ENCODE results near the gene ABCD3.
A peak's percentile ranks its signal among the peaks of the same experiment; 100 is the strongest.

ABCD3 gene

DNA sequence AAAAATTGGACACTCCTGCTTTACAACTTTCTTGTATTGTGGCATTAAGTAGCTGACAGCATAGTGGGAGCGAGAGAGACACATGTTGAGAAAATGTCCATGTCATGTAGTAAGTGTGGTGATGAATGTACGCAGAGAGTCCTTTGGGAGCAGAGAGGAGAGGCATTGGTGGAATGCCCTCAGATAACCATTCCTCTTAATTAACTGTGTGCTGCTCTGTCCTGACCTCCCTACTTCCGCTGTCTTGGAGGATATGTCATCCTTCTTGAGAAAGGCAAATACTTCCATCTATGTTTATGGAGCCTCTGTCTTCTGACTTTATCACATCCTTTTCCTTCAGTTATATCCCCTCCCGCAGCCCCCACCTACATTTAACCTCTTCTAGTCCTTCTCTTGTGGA, 85.0 kb downstream of the ABCD3 start:
- TF ChIP-seq CTCF (conservative IDR thresholded peaks at IDR 0.05; ENCODE audit: low read depth, low read length), result no peak
- DNase-seq (ENCODE audit: low read depth), result no peak
- H3K4me3 ChIP-seq (ENCODE audit: low read depth, low read length), result no peak overlapping the region

GRCh38 chr1:94504601-94505000, 86.4 kb downstream of the ABCD3 start:
- TF ChIP-seq CTCF (conservative IDR thresholded peaks at IDR 0.05; ENCODE audit: low read depth, low read length), result no peak
- no peak overlapping the region for H3K4me3 ChIP-seq (ENCODE audit: low read depth, low read length)
- DNase-seq (ENCODE audit: low read depth), result no peak

- no peak for DNase-seq (ENCODE audit: low read depth)
- TF ChIP-seq CTCF (conservative IDR thresholded peaks at IDR 0.05; ENCODE audit: low read depth, low read length), result no peak
- H3K4me3 ChIP-seq (ENCODE audit: low read depth, low read length), result no peak overlapping the region
Measured at GRCh38 chr1:94512816-94513215, 94.6 kb downstream of the ABCD3 start.

DNA sequence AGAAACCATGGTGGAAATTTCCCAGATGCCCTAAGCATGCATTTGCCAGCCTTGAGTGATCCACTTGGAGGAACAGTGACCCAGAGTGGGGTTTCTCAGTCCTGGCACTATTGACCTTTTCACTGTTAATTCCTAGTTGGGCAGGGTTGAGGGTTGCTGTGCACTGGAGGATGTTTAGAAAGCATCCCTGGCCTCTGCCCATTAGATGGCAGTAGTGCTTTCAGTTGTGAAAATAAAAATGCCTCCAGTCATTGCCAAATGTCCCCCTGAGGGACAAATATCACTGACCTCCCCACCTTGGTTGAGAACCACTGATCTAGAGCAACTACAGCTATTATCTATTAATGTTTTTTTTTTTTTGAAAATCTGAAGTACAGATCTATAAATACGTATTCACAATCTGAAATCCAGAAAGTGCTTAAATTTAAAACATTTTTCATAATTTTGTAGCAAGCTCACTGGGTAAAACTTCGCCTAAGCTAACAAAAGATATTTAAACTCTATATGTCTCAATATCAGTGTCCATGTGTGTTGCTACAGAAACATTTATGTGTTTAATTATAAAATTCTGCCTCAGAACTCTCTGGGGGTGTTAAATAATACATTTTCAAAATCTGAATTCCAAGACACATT, 96.0 kb downstream of the ABCD3 start:
- peak; percentile 84 for TF ChIP-seq CTCF (conservative IDR thresholded peaks at IDR 0.05; ENCODE audit: low read depth, low read length)
- no peak overlapping the region for H3K4me3 ChIP-seq (ENCODE audit: low read depth, low read length)
- no peak for DNase-seq (ENCODE audit: low read depth)

GRCh38 chr1:94515296-94515947, 97.2 kb downstream of the ABCD3 start:
- no peak for DNase-seq (ENCODE audit: low read depth)
- no peak for TF ChIP-seq CTCF (conservative IDR thresholded peaks at IDR 0.05; ENCODE audit: low read depth, low read length)
- H3K4me3 ChIP-seq (ENCODE audit: low read depth, low read length), result no peak overlapping the region

- no peak overlapping the region for H3K4me3 ChIP-seq (ENCODE audit: low read depth, low read length)
- no peak for DNase-seq (ENCODE audit: low read depth)
- no peak for TF ChIP-seq CTCF (conservative IDR thresholded peaks at IDR 0.05; ENCODE audit: low read depth, low read length)
Measured at GRCh38 chr1:94519351-94519750, 101.2 kb downstream of the ABCD3 start.

DNA sequence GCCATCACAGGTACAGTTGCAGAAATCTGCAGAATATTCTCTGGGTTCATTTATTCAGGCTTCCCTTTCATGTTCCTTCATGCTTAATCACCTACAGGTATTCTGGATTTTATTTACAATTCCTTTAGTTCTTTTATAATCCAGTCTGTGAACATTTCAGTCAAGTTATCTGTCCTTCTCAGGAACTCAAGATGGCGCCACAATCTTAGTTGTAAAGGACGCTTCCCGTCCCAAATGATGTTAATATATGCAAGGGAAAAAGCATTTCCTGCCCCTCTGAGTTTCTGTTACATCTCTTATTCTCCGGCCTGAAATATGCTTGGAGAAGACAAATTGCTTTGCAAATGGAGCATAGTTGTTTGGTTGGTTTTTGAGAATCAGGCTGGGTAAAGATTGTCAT, 104.1 kb downstream of the ABCD3 start:
- H3K4me3 ChIP-seq (ENCODE audit: low read depth, low read length), result no peak overlapping the region
- DNase-seq (ENCODE audit: low read depth), result peak; percentile 87
- TF ChIP-seq CTCF (conservative IDR thresholded peaks at IDR 0.05; ENCODE audit: low read depth, low read length), result peak; percentile 63
